HG03196 (cell line): ENCODE results near the gene MIA2.
"Not testable (repeated sequence)": the region's sequence is repeated elsewhere in the genome, so short reads cannot be mapped to it uniquely, and the experiment has no call there.

Experiments
- ATAC-seq: cut with Tn5 transposase; IDR thresholded peaks from one replicate; pipeline ENCODE4 v1.9.1; 2021; ENCODE audit not compliant: unreplicated experiment

The MIA2 gene

GRCh38 chr14:39267608-39268005 is 33.9 kb downstream of the MIA2 start:
- peak; percentile 5 for ATAC-seq

DNA sequence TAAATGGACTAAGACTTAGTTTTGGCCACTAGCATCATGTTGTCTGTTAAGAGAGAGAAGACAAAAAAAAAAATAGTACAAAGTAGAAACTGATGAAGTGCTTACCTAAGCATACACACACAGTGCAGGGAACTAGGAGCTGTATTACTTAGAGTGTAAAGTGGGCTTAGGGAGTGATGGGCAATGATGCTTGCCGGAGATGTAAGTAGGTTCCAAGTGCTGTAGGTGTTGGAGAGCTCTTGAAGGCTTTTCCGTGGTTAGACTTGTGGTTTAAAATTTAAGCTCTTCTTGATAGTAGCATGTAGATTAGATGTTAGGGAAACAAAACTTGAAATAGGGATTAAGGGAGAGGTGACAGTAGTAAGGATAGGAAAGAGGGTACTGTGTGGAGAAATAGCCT is 34.7 kb downstream of the MIA2 start:
- ATAC-seq, result no peak

DNA sequence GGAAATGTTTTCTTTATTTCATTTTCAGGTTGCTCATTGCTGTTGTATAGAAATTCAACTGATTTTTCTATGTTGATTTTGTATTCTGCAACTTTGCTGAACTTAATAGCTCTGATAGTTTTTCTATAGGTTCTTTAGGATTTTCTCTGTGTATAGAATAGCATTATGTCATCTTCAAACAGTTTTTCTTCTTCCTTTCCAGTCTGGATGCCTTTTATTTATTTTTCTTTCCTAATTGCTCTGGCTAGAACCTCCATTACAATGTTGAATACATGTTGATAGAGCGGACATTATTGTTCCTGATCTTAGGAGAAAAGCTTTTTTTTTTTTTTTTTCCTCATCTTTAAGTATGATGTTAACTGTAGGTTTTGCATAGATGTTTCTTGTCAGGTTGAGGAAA is 39.2 kb downstream of the MIA2 start:
- ATAC-seq, result no peak

DNA sequence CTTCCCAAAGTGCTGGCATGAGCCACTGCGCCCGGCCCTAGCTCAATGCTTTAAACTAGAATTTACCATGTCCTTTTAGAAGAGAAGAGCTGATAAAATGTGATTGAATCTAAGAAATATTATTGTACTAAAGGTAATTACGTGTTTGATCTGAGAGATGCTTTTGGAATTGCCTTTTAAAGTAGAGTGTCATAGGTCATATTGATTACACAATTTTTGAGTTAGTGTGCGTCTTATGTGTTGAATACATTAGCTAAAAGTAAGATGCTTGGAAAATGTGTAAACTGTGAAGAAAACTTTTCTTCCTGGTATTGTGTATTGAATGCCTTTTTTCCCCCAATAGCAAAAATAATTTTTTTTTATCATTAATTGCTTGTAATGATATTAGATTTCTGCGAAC is 41.7 kb downstream of the MIA2 start:
- no peak for ATAC-seq

DNA sequence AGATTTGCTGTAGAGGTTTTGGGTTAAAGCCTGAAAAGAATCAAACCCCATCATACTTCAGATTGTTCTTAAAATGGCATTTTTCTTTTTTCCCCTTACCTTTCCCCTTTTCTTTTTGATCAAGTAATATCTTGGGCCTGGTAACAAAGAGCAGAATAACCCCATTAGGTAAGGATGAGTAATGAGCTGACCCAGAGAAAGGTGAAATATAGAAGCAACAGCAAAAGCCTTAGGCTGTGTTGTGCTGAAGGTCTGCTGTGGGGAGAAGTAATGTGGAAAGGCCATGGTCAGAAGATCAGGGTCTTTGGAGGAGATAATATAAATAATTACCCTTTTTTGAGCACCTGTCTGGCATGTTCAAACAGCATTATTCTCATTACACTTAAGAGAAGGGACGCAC is 42.3 kb downstream of the MIA2 start:
- ATAC-seq, result no peak

- ATAC-seq, result no peak
Measured at GRCh38 chr14:39276579-39277114, 42.9 kb downstream of the MIA2 start.

GRCh38 chr14:39279515-39279914 is 45.8 kb downstream of the MIA2 start:
- ATAC-seq, result no peak

GRCh38 chr14:39280678-39281077 is 47.0 kb downstream of the MIA2 start:
- not testable (repeated sequence) for ATAC-seq

- ATAC-seq, result no peak
Measured at GRCh38 chr14:39289523-39289922, 55.8 kb downstream of the MIA2 start.

DNA sequence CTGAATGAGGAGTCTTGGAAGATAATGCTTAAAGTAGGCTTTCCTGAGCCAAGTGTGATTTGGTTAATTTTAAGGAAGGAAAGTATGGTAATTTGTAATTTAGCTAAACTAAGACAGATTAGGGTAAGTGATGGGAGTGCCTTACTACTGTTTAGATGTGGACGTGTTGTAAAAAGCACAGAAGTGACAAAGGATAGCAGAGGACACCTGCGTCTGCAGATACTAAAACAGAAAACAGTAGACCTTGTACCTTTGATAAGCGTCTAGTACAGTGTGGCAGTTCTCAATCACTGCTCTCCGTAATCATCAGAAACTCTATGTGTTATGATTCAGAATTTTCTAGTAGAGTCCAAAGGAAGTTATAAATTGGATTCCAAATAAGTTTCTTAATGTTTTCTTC is 58.0 kb downstream of the MIA2 start:
- ATAC-seq, result no peak

GRCh38 chr14:39293629-39294028 is 59.9 kb downstream of the MIA2 start:
- ATAC-seq, result no peak

- not testable (repeated sequence) for ATAC-seq
Measured at GRCh38 chr14:39300389-39300788, 66.7 kb downstream of the MIA2 start.

- ATAC-seq, result no peak
Measured at GRCh38 chr14:39302124-39302810, 68.6 kb downstream of the MIA2 start.

DNA sequence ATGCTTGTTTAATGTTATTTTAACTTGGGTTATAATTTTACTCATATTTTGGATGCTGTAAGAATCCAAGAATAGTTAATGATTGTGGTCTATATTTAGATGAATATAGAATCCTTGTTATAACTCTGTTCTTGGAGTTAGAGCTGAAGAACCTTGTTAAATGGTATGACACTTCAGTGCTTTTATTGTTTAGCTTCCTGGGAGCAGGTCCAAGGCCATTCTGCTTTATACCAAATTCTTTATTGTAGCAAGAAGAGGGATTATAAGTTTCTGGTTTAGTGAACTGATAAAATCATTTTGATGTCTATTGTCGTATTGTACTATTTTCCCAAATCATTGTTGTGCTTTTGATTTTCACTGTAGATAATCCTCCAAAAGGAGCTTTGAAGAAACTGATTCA is 69.4 kb downstream of the MIA2 start:
- no peak for ATAC-seq

DNA sequence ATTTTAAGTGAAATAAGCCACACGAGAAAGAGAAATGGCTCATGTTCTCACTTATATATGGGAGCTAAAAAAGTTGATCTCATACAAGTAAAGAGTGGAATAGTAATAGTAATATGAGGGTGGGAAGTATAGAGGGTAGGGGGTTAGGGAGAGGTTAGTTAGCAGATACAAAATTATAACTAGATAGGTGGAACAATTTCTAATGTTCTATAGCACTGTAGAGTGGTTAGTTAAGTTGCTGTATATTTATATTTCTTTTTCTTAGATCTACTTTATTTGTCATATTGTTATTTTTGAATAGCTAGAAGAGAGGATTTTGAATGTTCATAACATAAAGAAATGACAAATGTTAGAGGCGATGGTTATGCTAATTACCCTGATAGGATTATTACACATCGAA is 74.1 kb downstream of the MIA2 start:
- no peak for ATAC-seq

GRCh38 chr14:39310051-39310450 is 76.3 kb downstream of the MIA2 start:
- no peak for ATAC-seq

GRCh38 chr14:39315859-39316444 is 82.2 kb downstream of the MIA2 start:
- ATAC-seq, result no peak

DNA sequence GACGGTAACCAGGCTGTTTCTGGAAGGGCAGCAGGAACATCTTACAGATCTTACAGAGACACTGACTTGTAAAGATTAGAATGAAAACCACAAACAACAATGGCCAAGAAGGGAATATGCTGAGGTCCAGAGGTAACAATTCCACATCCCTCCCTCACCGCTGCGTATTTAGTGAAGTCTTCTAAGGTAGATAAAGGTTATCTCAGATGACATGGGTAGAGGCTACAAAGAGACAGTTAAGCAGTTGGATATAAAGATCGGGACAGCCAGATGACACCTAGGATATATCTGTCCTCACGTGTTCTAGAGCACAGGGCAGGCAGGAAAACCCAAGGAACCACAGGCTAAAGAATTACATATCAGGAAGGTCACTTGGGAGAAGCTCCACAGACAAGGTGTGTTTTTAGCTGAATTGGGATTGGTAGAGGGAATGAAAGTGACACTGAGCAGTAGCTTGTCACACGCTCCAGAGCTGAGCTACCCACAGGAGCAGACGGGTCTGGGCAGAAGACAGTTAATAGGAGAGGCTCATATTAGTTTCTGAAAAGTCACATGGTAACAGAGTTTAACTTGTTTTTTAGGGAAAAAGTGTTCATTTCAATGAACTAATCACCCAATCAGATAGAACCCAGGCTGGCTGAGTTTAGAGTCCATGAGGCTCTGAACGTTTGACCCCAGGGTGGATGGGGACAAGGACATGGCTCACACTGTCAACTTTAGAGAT is 83.3 kb downstream of the MIA2 start:
- no peak for ATAC-seq

GRCh38 chr14:39318574-39318973 is 84.9 kb downstream of the MIA2 start:
- ATAC-seq, result no peak

DNA sequence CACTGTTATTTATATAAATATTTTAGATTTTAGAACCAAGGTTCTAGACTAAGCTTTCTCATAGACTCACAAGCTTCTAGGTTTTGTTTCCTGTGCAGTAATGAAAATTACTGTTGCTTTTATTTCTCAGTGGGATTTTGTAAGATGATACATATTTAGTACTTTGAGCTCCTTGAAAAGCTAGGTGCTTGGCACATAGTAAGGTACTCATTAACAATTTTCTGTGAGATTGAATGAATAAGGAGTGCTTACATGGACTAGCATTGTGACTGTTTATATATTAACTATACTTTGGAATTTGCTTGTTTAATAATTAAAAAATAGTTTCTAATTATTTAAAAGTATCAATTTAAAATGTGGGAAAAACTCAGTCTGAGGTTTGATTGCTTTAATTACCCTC is 85.7 kb downstream of the MIA2 start:
- no peak for ATAC-seq

GRCh38 chr14:39320318-39320717 is 86.6 kb downstream of the MIA2 start:
- no peak for ATAC-seq

- ATAC-seq, result no peak
Measured at GRCh38 chr14:39322807-39323206, 89.1 kb downstream of the MIA2 start.
